Pancreas (tissue), 10 donors: Measurements from ENCODE around the gene KCNN2. TPM values are rescaled to one million over a fixed set of nuclear protein-coding genes. Genes with fewer than 3 reads are reported as not detected.

ENCODE experiments used
- ATAC-seq, 4 donors: fragments of 200-7000 bp; cut with Tn5 transposase; one replicate each; pipeline versions ENCODE4 v1.8.0 to v1.9.1; 2020; ENCODE audit warnings: mild to moderate bottlenecking in 4 of 4, moderate library complexity in 4 of 4
- DNase-seq, 6 donors: peaks; one replicate each; pipeline ENCODE4 v3.0.0-alpha.2; 2020
- FAIRE-seq: peaks from 2 replicates; lab custom pipeline; 2012; peaks lifted over from hg19 to GRCh38; lab: Jason Lieb, UNC
- H3K27ac ChIP-seq, 4 donors: fragments of 200-600 bp; sonication (generic); 1 replicate in 3 of 4; 2 replicates in 1 of 4; pipeline versions ENCODE4 v1.5.0 to v1.8.0; 2020
- H3K27me3 ChIP-seq, 4 donors: fragments of 200-600 bp; one replicate each; pipeline ENCODE4 v1.8.0; 2021
- H3K36me3 ChIP-seq, 3 donors: fragments of 200-600 bp; sonication (generic) in 1 of 3; one replicate each; pipeline versions ENCODE4 v1.5.0 to v1.8.0; 2020 to 2021
- H3K4me1 ChIP-seq, 3 donors: fragments of 200-600 bp; one replicate each; pipeline ENCODE4 v1.8.0; 2021
- H3K4me3 ChIP-seq, 4 donors: fragments of 200-600 bp; sonication (generic) in 2 of 4; one replicate each; pipeline versions ENCODE4 v1.5.0 to v1.8.0; 2020 to 2021
- H3K9me3 ChIP-seq, 4 donors: fragments of 200-600 bp; one replicate each; pipeline ENCODE4 v1.8.0; 2021
- WGBS, 2 donors: extraction: QIAGEN DNeasy Blood & Tissue Kit; methylation state at CpG; one replicate each; pipeline ENCODE4 v1.1.7; 2013; 5-methylcytosine and 5-hydroxymethylcytosine counted together
- intact Hi-C, 3 donors: fragments of 100-400 bp; cut with DNase I; formaldehyde crosslinking; loops; one replicate each; pipeline versions ENCODE4 v1.11.1 to v1.14.2; 2022
- polyA plus RNA-seq, 2 donors: library from polyadenylated mRNA; stranded (reverse); fragments of 200-250 nt; gene quantifications; one replicate each; pipeline ENCODE4 v1.2.3, GENCODE V29; 2013
- total RNA-seq, 6 donors: library from RNA; stranded (reverse); fragmentation: NEBNext Ultra II Directional in 4 of 6; extraction: Animal tissue kit (Norgen Biotek cat#: 25700) in 4 of 6; gene quantifications; one replicate each; pipeline versions ENCODE4 v1.2.1 to v1.2.4, GENCODE V29; 2021 to 2023
- TF ChIP-seq, protein P1 (sequence below), 4 donors: fragments of 200-600 bp; sonication (generic) in 3 of 4; IDR thresholded peaks; one replicate each; pipeline versions ENCODE4 v1.5.0 to v1.8.0; 2021; ENCODE audit warnings: antibody characterized with exemption in 4 of 4
- donor health status: healthy with polysubstance abuse.
- donor health status: DM: no; HTN: no; CAD: no; lungs with moderate emphysema.
- donor health status: DM: no; HTN: no; CAD: no.
- donor health status: control.
- donor health status: control.
- donor health status: Bipolar disorder and iron deficiency.
- donor health status: DM: yes; HTN: yes; CAD: no.
- donor health status: DM: no; HTN: no; CAD: no.
- donor health status: DM: no; HTN: no; CAD: no.
- donor health status: DM: yes; HTN: yes; CAD: no.

Gene KCNN2
- total and polyA plus RNA-seq, 8 donors: 1.1 to 3.4 (median 2.6) TPM

DNA sequence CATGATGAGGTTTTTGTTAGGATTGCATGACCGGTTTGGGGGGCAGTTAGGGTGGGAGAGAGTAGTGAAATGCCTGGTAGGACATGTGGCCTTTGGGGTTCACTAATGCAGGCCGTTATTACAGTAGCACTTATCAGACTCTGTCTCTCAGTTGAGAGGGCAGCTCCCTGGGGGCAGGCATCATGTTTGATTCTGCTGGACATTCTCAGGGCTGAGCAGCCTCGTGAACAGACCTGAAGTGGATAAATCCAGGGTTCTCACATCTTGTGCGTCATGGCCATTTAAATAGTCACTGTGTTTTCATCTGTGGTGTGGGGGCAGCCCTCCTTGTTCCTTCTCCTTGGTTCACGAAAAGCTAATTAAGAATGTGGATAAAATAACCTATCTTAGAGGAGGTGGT, 18.9 kb downstream of the KCNN2 start:
- Histone ChIP-seq H3K27me3 (no peaks in the 10 kb centered on the region), H3K9me3 (no peaks in the 10 kb centered on the region), H3K27ac (no peak overlapping the region), H3K36me3 (no peaks in the 10 kb centered on the region), H3K4me1 (no peaks in the 10 kb centered on the region), H3K4me3 (no peak overlapping the region)
- DNase-seq (no peak), FAIRE-seq (no peak), ATAC-seq (no peak)
- intact Hi-C loops: no loop called here
- 66 to 76% methylated on average over 5 of the region's 5 CpGs for WGBS, 2 donors
- TF ChIP-seq, protein P1, sequence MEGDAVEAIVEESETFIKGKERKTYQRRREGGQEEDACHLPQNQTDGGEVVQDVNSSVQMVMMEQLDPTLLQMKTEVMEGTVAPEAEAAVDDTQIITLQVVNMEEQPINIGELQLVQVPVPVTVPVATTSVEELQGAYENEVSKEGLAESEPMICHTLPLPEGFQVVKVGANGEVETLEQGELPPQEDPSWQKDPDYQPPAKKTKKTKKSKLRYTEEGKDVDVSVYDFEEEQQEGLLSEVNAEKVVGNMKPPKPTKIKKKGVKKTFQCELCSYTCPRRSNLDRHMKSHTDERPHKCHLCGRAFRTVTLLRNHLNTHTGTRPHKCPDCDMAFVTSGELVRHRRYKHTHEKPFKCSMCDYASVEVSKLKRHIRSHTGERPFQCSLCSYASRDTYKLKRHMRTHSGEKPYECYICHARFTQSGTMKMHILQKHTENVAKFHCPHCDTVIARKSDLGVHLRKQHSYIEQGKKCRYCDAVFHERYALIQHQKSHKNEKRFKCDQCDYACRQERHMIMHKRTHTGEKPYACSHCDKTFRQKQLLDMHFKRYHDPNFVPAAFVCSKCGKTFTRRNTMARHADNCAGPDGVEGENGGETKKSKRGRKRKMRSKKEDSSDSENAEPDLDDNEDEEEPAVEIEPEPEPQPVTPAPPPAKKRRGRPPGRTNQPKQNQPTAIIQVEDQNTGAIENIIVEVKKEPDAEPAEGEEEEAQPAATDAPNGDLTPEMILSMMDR (IDR thresholded peaks at IDR 0.05): no peak

DNA sequence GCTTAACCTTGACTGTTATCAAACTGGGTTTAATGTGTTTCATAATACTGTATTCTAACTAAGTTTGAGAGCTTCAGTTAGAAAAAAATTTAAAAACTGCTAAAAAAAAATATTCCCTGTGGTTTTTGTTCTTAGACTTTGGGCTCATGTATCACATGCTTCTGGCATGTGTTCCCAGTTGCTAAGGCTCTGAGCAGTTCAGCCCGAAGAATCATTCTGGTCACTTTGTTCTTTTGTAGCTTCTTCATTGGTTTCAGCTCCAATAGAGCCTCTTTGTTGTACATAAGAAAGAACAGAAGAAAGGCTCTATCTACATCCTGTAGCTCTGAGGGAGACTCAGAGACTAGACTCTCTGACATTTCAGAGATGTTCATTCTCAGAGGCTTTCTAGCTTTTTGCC, 25.6 kb downstream of the KCNN2 start:
- intact Hi-C loops: no loop called here
- peaks cover 0 to 8% (median 6%) of the 10 kb centered on the region in 3 donors for H3K4me1 ChIP-seq
- DNase-seq (no peak), FAIRE-seq (no peak), ATAC-seq (peak in 1 of 4 donors; percentile 38)
- 80 to 87% methylated on average over 1 of the region's 1 CpG for WGBS, 2 donors
- H3K4me3 ChIP-seq: no peak overlapping the region
- no peaks in the 10 kb centered on the region for H3K27me3 ChIP-seq
- TF ChIP-seq, protein P1 (IDR thresholded peaks at IDR 0.05): no peak
- H3K9me3 ChIP-seq: no peaks in the 10 kb centered on the region
- no peak overlapping the region for H3K27ac ChIP-seq
- no peaks in the 10 kb centered on the region for H3K36me3 ChIP-seq

DNA sequence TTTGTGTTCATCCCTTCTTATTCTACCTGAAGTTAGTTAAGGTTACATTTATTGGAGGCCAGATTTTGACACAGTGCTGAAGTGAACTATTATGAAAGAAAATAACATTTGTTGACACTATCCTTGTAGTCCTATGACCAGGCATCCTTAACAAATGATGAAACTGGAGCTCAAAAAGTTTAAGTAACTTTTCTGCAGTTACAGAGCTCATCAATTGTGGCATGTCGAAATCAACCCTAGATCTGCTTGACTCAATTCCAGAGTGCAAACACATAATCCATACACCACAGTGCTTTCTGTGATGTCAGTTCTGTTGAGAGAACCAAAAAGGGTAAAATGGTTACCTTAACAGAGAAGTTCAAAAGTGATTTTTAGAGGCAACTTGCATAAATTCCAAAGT, 28.6 kb downstream of the KCNN2 start:
- 91 to 97% methylated on average over 1 of the region's 1 CpG for WGBS, 2 donors
- peaks cover 4 to 16% (median 6%) of the 10 kb centered on the region in 3 donors for H3K4me1 ChIP-seq
- no peaks in the 10 kb centered on the region for H3K27me3 ChIP-seq
- DNase-seq: no peak
- no peak overlapping the region for H3K4me3 ChIP-seq
- no peaks in the 10 kb centered on the region for H3K36me3 ChIP-seq
- no peak for FAIRE-seq
- no peaks in the 10 kb centered on the region for H3K9me3 ChIP-seq
- TF ChIP-seq, protein P1 (IDR thresholded peaks at IDR 0.05): no peak
- intact Hi-C loops: no loop called here
- no peak for ATAC-seq
- H3K27ac ChIP-seq: no peak overlapping the region

DNA sequence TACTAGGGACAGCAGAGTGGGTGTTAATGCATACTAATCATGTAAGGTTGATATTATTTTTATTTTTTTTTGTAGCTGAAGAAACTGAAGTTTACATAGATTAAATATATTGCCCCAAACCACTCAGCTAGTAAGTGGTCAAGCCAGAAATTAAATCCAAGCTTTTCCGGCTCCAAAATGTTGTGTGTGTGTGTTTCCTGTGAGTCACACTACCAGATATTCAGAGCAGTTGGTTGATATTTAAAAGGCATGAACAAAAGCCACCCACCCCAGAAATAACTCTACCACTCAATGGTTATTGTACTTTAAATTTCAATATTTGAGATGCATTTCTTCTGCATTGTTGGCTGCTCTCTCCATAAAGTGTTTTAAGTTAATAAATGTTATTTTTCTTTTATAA, 29.5 kb downstream of the KCNN2 start:
- peaks cover 4 to 16% (median 6%) of the 10 kb centered on the region in 3 donors for H3K4me1 ChIP-seq
- no peaks in the 10 kb centered on the region for H3K9me3 ChIP-seq
- no peaks in the 10 kb centered on the region for H3K27me3 ChIP-seq
- WGBS, 2 donors: 73 to 83% methylated on average over 1 of the region's 1 CpG
- TF ChIP-seq, protein P1 (IDR thresholded peaks at IDR 0.05): no peak
- intact Hi-C loops: no loop called here
- H3K36me3 ChIP-seq: no peaks in the 10 kb centered on the region
- H3K4me3 ChIP-seq: no peak overlapping the region
- DNase-seq: no peak
- H3K27ac ChIP-seq: no peak overlapping the region
- FAIRE-seq: no peak
- no peak for ATAC-seq

DNA sequence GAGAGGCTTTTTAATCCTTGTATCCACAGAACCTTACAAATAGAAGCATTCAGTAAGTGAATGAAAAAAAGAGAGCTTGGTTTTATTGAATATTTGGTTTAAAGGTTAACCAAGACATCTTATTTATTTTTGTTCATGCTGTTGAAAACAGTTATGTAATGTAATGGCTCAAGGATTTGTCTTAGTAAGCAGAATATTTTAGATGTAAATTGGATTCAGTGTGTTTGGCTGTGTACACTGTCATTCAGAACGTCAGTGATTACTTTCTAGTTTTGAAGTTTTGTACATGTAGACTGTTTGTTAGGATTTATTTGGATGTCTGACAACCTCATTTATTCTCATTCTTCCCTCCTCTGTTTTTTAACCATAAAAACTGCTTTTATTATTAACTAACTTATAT, 31.3 kb downstream of the KCNN2 start:
- no peak overlapping the region for H3K27ac ChIP-seq
- FAIRE-seq (peak; percentile 9), DNase-seq (no peak), ATAC-seq (peak in 2 of 4 donors; percentile 39 to 48)
- TF ChIP-seq, protein P1 (IDR thresholded peaks at IDR 0.05): no peak
- no peaks in the 10 kb centered on the region for H3K27me3 ChIP-seq
- no peak overlapping the region for H3K4me3 ChIP-seq
- H3K4me1 ChIP-seq: peaks cover 0 to 13% (median 4%) of the 10 kb centered on the region in 3 donors
- WGBS, 2 donors: 7 to 9% methylated on average over 1 of the region's 1 CpG
- H3K9me3 ChIP-seq: no peaks in the 10 kb centered on the region
- intact Hi-C loops: no loop called here
- no peaks in the 10 kb centered on the region for H3K36me3 ChIP-seq
